LNCaP clone FGC (cell line): Measurements from ENCODE around the gene EWSR1.

Source experiments
- DNase-seq: peaks from one replicate; pipeline ENCODE4 v3.0.0-alpha.2; 2011; ENCODE audit warnings: low read depth
- H3K4me3 ChIP-seq: 2 replicates; pipeline ENCODE4 v1.5.1; 2011; ENCODE audit warnings: mild to moderate bottlenecking, low read depth, low read length, control low read depth
- TF ChIP-seq, protein P1 (sequence below): IDR thresholded peaks from 2 replicates; pipeline ENCODE4 v1.5.1; 2012; ENCODE audit warnings: mild to moderate bottlenecking; ENCODE audit not compliant: control insufficient read depth, insufficient read depth; ENCODE audit errors: extremely low read depth

Gene EWSR1

GRCh38 chr22:29301716-29302401 is 33.8 kb downstream of the EWSR1 start:
- H3K4me3 ChIP-seq, result no peak overlapping the region
- TF ChIP-seq, protein P1, sequence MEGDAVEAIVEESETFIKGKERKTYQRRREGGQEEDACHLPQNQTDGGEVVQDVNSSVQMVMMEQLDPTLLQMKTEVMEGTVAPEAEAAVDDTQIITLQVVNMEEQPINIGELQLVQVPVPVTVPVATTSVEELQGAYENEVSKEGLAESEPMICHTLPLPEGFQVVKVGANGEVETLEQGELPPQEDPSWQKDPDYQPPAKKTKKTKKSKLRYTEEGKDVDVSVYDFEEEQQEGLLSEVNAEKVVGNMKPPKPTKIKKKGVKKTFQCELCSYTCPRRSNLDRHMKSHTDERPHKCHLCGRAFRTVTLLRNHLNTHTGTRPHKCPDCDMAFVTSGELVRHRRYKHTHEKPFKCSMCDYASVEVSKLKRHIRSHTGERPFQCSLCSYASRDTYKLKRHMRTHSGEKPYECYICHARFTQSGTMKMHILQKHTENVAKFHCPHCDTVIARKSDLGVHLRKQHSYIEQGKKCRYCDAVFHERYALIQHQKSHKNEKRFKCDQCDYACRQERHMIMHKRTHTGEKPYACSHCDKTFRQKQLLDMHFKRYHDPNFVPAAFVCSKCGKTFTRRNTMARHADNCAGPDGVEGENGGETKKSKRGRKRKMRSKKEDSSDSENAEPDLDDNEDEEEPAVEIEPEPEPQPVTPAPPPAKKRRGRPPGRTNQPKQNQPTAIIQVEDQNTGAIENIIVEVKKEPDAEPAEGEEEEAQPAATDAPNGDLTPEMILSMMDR, result no peak
- DNase-seq, result no peak

- DNase-seq, result no peak
- no peak overlapping the region for H3K4me3 ChIP-seq
- TF ChIP-seq, protein P1, result no peak
Observed at GRCh38 chr22:29302402-29302680, 34.3 kb downstream of the EWSR1 start.

DNA sequence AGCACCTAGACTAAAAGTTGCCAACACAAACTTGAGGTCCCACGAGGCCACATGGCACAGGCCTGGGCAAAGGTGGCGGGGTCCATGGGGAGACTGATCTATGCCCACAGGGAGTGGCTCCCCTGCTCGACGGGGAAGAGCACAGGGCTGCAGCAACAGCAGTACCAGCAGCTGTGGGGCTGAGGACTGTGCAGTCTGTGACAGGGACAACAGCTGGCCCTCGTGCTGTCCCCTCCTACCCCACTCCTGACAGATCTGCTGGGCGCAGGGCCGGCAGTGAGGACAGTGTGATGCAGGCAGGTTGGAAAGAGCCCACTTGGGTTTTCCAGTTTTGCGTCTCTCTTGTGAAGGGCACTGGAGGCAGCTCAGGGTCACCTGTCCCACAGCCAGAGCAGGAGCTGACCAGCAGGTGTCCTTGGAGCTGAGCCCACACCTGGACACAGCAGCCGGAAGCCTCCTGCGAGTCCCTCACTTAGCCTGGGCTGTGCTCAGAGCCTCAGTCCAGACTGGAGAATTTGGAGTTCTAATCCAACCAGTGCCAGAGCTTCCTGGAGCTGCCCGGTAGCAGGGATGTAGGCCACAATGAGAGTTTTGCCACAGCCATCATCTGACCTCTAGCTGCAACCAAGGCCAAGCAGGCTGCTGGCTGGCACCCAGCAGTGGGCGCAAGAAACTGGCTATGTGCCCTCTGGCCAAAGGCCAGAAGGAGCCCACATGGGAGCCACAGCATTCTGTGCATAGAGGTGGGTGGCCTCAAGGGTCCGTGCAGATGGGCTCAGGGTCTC is 34.8 kb downstream of the EWSR1 start:
- TF ChIP-seq, protein P1, result peak; percentile 21; the same call in 1 of the 2 replicates
- peak; percentile 52 for DNase-seq
- H3K4me3 ChIP-seq, result no peak overlapping the region

DNA sequence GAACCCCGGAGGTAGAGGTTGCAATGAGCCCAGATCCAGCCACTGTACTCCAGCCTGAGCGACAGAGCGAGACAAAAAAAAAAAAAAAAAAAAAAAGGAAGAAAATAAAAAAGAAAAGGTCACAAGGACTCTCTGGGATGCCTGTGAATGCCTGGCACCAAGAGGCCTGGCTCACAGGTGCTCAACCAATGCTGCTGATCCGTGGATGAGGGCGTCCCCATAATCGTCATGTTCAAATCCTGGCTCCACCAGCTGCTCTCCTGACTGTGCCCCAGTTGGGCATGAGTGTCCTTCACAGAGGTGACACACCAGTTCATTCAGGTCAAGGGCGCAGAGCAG is 37.7 kb downstream of the EWSR1 start:
- H3K4me3 ChIP-seq, result no peak overlapping the region
- TF ChIP-seq, protein P1, result no peak
- no peak for DNase-seq

DNA sequence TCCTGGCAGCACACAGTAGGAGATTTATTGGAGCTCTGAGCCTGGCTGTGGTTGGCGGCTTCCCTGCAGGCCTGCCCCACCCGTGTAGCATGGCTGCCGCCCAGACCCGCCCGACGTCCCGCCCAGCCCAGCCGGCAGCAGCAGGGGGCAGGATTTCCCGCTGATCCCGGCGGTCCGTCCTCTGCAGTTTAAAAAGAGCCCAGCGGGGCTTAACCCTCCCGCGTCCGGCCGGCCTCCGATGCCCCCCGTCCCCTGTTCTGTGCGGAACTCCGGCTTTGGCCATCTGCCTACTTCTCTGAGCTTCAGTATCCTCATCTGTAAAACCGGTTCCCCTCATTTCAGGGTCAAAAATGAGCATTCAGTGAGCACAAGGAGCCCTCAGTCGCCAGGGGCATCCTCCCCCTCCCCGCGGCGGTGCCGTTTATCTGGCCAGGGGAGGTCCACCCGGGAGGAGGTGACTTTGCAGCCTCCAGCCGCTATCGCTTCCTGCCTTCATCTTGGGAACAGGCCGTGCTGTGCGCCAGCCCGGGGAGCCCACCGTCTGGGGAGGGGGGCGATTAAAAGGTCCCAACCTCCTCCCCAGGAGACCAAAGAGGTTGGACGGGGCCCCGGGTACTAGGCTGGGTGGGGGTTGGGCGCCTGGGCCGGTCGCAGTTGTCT is 38.2 kb downstream of the EWSR1 start, which contains the start of gene GAS2L1:
Gene GAS2L1 (plus strand): TSS at position 476 of the 660 bp plus-strand sequence. CDS start 1,456 bp downstream, outside the sequence.
- peak within 1 kb of the TSS; percentile 73 for H3K4me3 ChIP-seq
- no peak for DNase-seq
- TF ChIP-seq, protein P1, result peak; percentile 60

- H3K4me3 ChIP-seq, result peak overlapping the region; percentile 73
- no peak for DNase-seq
- TF ChIP-seq, protein P1, result peak; percentile 14; the same call in 1 of the 2 replicates
Observed at GRCh38 chr22:29306835-29307595, 38.9 kb downstream of the EWSR1 start.
